K562 (cell line): ENCODE data around the gene DOCK8. TPM values are rescaled to one million over a fixed set of nuclear protein-coding genes. Genes with fewer than 3 reads are reported as not detected.
A peak's percentile ranks its signal among the peaks of the same experiment; 100 is the strongest.

Source experiments
- ASH1L ChIP-seq: fragments of 450-650 bp; IDR thresholded peaks from 2 replicates; pipeline ENCODE4 v1.6.1; 2018; ENCODE audit warnings: borderline replicate concordance, mild to moderate bottlenecking, low read depth; ENCODE audit not compliant: partially characterized antibody
- EHMT2 ChIP-seq: fragments of 450-650 bp; IDR thresholded peaks from 2 replicates; pipeline ENCODE4 v1.6.1; 2018; ENCODE audit warnings: antibody characterized with exemption
- ELF1 ChIP-seq: fragments of 200-800 bp; sonication (Bioruptor generic); IDR thresholded peaks from 2 replicates; pipeline ENCODE4 v1.6.1; 2016; ENCODE audit warnings: missing genetic modification characterization, missing compliant biosample characterization
- HDGF ChIP-seq: fragments of 450-650 bp; IDR thresholded peaks from 2 replicates; pipeline ENCODE4 v1.6.1; 2016
- HMGN3 ChIP-seq: IDR thresholded peaks from 2 replicates; pipeline ENCODE4 v1.6.1; 2011; ENCODE audit warnings: borderline replicate concordance, low read depth, mild to moderate bottlenecking, mixed read lengths, low read length; ENCODE audit not compliant: insufficient read length; ENCODE audit errors: extremely low read depth
- KLF6 ChIP-seq: fragments of 250-450 bp; sonication (Bioruptor Pico); IDR thresholded peaks from 2 replicates; pipeline ENCODE4 v1.4.0; 2020; ENCODE audit warnings: mild to moderate bottlenecking, moderate library complexity, borderline replicate concordance
- NELFE ChIP-seq: IDR thresholded peaks from 2 replicates; pipeline ENCODE4 v1.6.1; 2011; ENCODE audit warnings: mild to moderate bottlenecking; ENCODE audit not compliant: insufficient read depth, insufficient read length
- PHB2 ChIP-seq: fragments of 450-650 bp; IDR thresholded peaks from 2 replicates; pipeline ENCODE4 v1.6.1; 2017; ENCODE audit warnings: low read depth
- PHTF2 ChIP-seq: fragments of 250-450 bp; sonication (Bioruptor Pico); IDR thresholded peaks from 2 replicates; pipeline ENCODE4 v1.5.0; 2021; ENCODE audit warnings: mild to moderate bottlenecking
- POLR2AphosphoS5 ChIP-seq: IDR thresholded peaks from 2 replicates; pipeline ENCODE4 v1.6.1; 2011; ENCODE audit warnings: mild to moderate bottlenecking, low read depth, low read length, moderate library complexity; ENCODE audit not compliant: control insufficient read depth, insufficient read depth
- PRPF4 ChIP-seq: fragments of 200-400 bp; formaldehyde crosslinking; IDR thresholded peaks from one replicate; pipeline ENCODE4 v1.6.1; 2017; ENCODE audit warnings: low read length, low read depth, mild to moderate bottlenecking; ENCODE audit not compliant: insufficient read depth, poor library complexity, severe bottlenecking
- SIN3A ChIP-seq, 2 experiments: fragments of 150-350 bp in 1 of 2; IDR thresholded peaks; 2 replicates each; pipeline ENCODE4 v1.6.1; 2011 to 2016; ENCODE audit warnings: borderline replicate concordance in 2 of 2, low read depth in 2 of 2, low read length in 2 of 2, mild to moderate bottlenecking in 2 of 2, moderate library complexity in 2 of 2; ENCODE audit not compliant: control insufficient read depth in 1 of 2
- SMARCA4 ChIP-seq: fragments of 450-650 bp; IDR thresholded peaks from 2 replicates; pipeline ENCODE4 v1.6.1; 2016
- YBX1 ChIP-seq: fragments of 450-650 bp; IDR thresholded peaks from 2 replicates; pipeline ENCODE4 v1.7.1; 2016; ENCODE audit warnings: mild to moderate bottlenecking
- ZKSCAN3 ChIP-seq: fragments of 250-450 bp; sonication (Bioruptor Pico); IDR thresholded peaks from 2 replicates; pipeline ENCODE4 v1.4.0; 2020
- ZNF384 ChIP-seq: IDR thresholded peaks from 2 replicates; pipeline ENCODE4 v1.6.1; 2012; ENCODE audit warnings: low read depth, low read length, improper control_type of control experiment
- ZNF431 ChIP-seq: sonication (generic); formaldehyde crosslinking; IDR thresholded peaks from 2 replicates; pipeline ENCODE4 v1.8.0; 2022; ENCODE audit warnings: mild to moderate bottlenecking, missing genetic modification reagents
- polyA plus RNA-seq, 8 experiments: library from polyadenylated mRNA; depleted of rRNA in 4 of 8; stranded (reverse) in 5 of 8; unstranded in 3 of 8; fragments of >200 nt; fragmentation: Nextera tagmentation in 2 of 8; fragmentation: Illumina TruSeq in 1 of 8; extraction: Ambion mirVana in 2 of 8; extraction: Trizol in 1 of 8; gene quantifications; 2 replicates each; pipeline versions ENCODE4 v1.2.1 to v1.2.3, GENCODE V29; 2011 to 2014; ENCODE audit warnings: inconsistent platforms in 1 of 8, missing spikeins in 1 of 8
- total RNA-seq, 7 experiments: library from RNA; depleted of rRNA in 6 of 7; stranded (reverse); fragments of >200 nt in 6 of 7; fragmentation: Illumina TruSeq in 2 of 7; extraction: Trizol in 2 of 7; gene quantifications; 2 replicates each; pipeline versions ENCODE4 v1.2.1 to v1.2.3, GENCODE V29; 2011 to 2021; ENCODE audit warnings: low replicate concordance in 1 of 7
- TF ChIP-seq, protein P1 (sequence below): fragments of 450-650 bp; IDR thresholded peaks from 2 replicates; pipeline ENCODE4 v1.6.1; 2017; ENCODE audit warnings: antibody characterized with exemption
- TF ChIP-seq, protein P2 (sequence below): sonication (generic); formaldehyde crosslinking; IDR thresholded peaks from 2 replicates; pipeline ENCODE4 v1.8.0; 2022; ENCODE audit warnings: missing genetic modification reagents, mild to moderate bottlenecking, borderline replicate concordance
- TF ChIP-seq, protein P3 (sequence below): sonication (generic); formaldehyde crosslinking; IDR thresholded peaks from 2 replicates; pipeline ENCODE4 v1.9.0; 2022; ENCODE audit warnings: mild to moderate bottlenecking, missing genetic modification reagents
- TF ChIP-seq, protein P4 (sequence below): sonication (generic); formaldehyde crosslinking; IDR thresholded peaks from 2 replicates; pipeline ENCODE4 v1.8.0; 2022; ENCODE audit warnings: missing genetic modification reagents, mild to moderate bottlenecking, moderate library complexity, borderline replicate concordance

DOCK8 gene
- total and polyA plus RNA-seq, 9 of the 15 experiments (the other 6 are each of a cell fraction or from before 2014, with no cell fraction given): 14.4 to 53.8 (median 25.1) TPM

DNA sequence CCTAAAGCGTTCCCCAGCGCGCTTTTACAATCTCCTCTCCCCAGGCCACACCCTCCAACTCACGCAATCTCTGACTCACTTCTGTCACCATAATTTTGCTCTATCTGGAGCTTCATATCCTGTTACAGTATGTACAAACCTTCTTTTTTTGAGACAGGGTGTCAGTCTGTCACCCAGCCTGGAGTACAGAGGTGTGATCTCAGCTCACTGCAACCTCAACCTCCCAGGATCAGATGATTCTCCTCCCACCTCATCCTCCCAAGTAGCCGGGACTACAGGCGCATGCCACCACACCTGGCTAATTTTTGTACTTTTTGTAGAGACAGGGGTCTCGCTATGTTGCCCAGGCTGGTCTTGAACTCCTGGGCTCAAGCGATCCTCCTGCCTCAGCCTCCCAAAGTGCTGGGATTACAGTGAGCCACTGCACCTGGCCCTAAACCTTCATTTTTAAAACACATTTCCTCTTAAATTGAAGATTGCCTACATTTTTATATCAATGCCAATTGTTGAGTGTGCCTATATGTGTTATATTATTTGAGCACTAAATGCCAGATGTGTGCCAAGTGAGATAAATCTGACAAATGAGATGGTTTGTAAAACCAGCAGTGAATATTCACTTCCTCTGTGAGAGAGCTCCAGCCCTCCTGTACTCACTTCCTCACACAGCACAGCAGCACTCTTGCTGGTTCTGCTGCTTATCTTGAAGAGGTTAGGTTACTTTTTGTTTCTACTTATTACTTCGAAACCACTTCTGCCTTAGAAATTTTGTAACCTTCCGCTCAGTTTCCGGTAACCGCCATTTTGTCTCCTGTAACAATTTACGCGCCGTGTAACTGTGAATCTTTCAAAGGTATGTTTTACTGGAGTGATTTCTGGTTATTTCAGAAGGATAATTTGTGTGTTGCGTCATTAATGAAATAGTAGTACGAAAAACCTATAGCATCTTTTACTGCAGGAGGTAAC, 57.9 kb downstream of the DOCK8 start (continued):
- no peak for TF ChIP-seq PRPF4
- TF ChIP-seq SIN3A (IDR thresholded peaks at IDR 0.05; ENCODE audit: borderline replicate concordance in 2 of 2, control insufficient read depth in 1 of 2, low read depth in 2 of 2, low read length in 2 of 2): no peak
- peak; percentile 72 for TF ChIP-seq ZNF384
- TF ChIP-seq ZNF431 (CRISPR knock-in tag): no peak
- no peak for TF ChIP-seq PHTF2
- TF ChIP-seq, protein P1, sequence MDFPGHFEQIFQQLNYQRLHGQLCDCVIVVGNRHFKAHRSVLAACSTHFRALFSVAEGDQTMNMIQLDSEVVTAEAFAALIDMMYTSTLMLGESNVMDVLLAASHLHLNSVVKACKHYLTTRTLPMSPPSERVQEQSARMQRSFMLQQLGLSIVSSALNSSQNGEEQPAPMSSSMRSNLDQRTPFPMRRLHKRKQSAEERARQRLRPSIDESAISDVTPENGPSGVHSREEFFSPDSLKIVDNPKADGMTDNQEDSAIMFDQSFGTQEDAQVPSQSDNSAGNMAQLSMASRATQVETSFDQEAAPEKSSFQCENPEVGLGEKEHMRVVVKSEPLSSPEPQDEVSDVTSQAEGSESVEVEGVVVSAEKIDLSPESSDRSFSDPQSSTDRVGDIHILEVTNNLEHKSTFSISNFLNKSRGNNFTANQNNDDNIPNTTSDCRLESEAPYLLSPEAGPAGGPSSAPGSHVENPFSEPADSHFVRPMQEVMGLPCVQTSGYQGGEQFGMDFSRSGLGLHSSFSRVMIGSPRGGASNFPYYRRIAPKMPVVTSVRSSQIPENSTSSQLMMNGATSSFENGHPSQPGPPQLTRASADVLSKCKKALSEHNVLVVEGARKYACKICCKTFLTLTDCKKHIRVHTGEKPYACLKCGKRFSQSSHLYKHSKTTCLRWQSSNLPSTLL: no peak
- no peak for TF ChIP-seq KLF6 (CRISPR knock-in tag)
- TF ChIP-seq, protein P2, sequence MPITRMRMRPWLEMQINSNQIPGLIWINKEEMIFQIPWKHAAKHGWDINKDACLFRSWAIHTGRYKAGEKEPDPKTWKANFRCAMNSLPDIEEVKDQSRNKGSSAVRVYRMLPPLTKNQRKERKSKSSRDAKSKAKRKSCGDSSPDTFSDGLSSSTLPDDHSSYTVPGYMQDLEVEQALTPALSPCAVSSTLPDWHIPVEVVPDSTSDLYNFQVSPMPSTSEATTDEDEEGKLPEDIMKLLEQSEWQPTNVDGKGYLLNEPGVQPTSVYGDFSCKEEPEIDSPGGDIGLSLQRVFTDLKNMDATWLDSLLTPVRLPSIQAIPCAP: no peak
- no peak for TF ChIP-seq NELFE
- no peak for TF ChIP-seq HDGF
- TF ChIP-seq, protein P3, sequence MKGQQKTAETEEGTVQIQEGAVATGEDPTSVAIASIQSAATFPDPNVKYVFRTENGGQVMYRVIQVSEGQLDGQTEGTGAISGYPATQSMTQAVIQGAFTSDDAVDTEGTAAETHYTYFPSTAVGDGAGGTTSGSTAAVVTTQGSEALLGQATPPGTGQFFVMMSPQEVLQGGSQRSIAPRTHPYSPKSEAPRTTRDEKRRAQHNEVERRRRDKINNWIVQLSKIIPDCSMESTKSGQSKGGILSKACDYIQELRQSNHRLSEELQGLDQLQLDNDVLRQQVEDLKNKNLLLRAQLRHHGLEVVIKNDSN (CRISPR knock-in tag): no peak
- TF ChIP-seq ELF1 (tag): peak; percentile 71
- TF ChIP-seq ASH1L: no peak
- TF ChIP-seq, protein P4, sequence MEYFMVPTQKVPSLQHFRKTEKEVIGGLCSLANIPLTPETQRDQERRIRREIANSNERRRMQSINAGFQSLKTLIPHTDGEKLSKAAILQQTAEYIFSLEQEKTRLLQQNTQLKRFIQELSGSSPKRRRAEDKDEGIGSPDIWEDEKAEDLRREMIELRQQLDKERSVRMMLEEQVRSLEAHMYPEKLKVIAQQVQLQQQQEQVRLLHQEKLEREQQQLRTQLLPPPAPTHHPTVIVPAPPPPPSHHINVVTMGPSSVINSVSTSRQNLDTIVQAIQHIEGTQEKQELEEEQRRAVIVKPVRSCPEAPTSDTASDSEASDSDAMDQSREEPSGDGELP (CRISPR knock-in tag): peak; percentile 60; the same call in 1 of the 2 replicates
- no peak for TF ChIP-seq YBX1
- peak; percentile 56 for TF ChIP-seq POLR2AphosphoS5
- TF ChIP-seq ZKSCAN3: no peak
- no peak for TF ChIP-seq HMGN3
- TF ChIP-seq EHMT2: no peak
- no peak for TF ChIP-seq PHB2
- peak; percentile 80 for TF ChIP-seq SMARCA4
